ENCODE results near the gene CYS1. TPM values are rescaled to one million over a fixed set of nuclear protein-coding genes. Genes with fewer than 3 reads are reported as not detected.
A peak's percentile ranks its signal among the peaks of the same experiment; 100 is the strongest.

CYS1 gene
- polyA plus RNA-seq, 2 of the 4 experiments (the other 2 are of a cell fraction) = 0.68 to 1.1 TPM

DNA sequence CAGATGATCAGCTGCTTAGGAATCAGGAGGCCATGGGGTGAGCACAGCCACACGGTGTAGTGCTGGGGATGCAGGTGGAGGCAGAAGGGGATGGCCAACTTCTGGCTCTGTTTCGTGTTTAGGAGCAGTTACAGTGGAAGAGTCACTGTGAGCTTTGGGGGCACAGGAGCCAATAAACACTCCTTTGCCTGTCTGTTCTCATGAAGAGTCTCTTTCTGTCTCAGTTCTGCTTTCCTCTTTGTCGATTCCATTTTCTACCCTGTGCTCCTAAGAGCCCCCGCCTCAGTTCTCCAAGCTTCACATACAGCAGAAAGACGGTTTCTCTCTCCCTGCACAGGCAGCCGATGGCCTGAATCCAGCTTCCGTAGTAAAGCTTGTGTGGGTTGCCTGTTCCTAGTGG lies 21.3 kb upstream of the CYS1 start:
- POLR2A ChIA-PET = no interaction called here
- Histone ChIP-seq H3K4me2 (no peak overlapping the region), H3K9me3 (no peaks in the 10 kb centered on the region), H3K4me1 (peaks cover 11% of the 10 kb centered on the region), H3K4me3 (no peak overlapping the region), H3K27ac (no peak overlapping the region)
- DNase-seq (ENCODE audit: low read depth in 1 of 2, low spot score in 1 of 2) (no peak), ATAC-seq (no peak), FAIRE-seq (no peak)
- TF ChIP-seq HOXB5 (CRISPR knock-in tag; IDR thresholded peaks at IDR 0.05) (no peak), FOSB (CRISPR knock-in tag; IDR thresholded peaks at IDR 0.05) (no peak), ZNF302 (CRISPR knock-in tag; IDR thresholded peaks at IDR 0.05) (no peak), KDM5A (IDR thresholded peaks at IDR 0.05) (no peak)
- TF ChIP-seq, protein P1, sequence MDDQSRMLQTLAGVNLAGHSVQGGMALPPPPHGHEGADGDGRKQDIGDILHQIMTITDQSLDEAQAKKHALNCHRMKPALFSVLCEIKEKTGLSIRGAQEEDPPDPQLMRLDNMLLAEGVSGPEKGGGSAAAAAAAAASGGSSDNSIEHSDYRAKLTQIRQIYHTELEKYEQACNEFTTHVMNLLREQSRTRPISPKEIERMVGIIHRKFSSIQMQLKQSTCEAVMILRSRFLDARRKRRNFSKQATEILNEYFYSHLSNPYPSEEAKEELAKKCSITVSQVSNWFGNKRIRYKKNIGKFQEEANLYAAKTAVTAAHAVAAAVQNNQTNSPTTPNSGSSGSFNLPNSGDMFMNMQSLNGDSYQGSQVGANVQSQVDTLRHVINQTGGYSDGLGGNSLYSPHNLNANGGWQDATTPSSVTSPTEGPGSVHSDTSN (IDR thresholded peaks at IDR 0.05) = no peak
- CTCF ChIA-PET = interaction anchor here (0.9 to 2.2 kb wide), 6 partner anchors 15 to 334 kb away, joined by 3 to 13 read pairs (median 4); no protein-coding TSS in a partner anchor
- WGBS (ENCODE audit: missing lambda C conversion rate) = 74% methylated on average over 7 of the region's 7 CpGs

DNA sequence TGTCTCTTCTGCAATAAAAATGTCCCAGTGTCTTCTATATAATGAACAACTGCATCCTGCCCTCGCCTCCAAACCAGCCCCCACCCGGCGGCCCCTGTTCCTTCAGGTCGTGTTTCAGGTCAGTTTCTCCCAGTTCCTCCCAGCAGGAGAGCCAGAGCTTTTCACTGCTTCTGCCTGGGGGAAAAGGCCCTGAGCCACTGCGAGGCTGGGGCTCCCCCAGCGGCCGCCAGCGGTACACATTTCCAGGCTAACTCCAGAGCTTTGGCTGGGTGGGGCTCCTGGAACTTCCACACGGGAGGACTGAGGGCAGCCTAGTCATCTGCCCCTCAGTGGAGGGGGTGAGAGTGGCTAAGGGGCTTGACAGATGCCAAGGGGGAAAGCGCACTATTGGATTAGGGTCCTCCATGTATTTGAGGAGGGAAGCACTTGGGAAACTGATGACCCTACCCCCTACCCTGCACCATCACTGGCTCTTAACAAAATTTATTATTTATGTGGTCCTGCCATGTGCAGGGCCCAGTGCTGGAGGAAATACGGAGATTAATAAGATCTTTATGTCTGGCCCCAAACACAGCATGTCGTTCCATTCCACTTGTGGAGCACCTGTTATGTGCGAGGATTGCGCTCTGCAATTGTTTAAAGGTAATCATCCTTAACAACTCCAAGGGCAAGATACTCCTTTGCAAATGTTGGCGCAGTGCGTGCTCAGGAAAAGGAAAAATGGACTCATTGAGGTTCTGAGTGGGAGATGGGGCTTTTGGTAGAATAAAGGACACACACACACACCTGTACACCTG lies 17.3 kb upstream of the CYS1 start:
- ATAC-seq = peak; percentile 97 to 99
- FAIRE-seq = no peak
- Histone ChIP-seq H3K4me1 (peaks cover 5% of the 10 kb centered on the region), H3K4me2 (peak overlapping the region; percentile 25), H3K27ac (no peak overlapping the region), H3K4me3 (no peak overlapping the region), H3K9me3 (no peaks in the 10 kb centered on the region)
- POLR2A ChIA-PET = interaction anchor here (1.1 to 1.4 kb wide), 3 partner anchors 18 to 25 kb away, joined by 3 to 4 read pairs (median 3); partner anchors contain the start of gene CYS1
- no peak for TF ChIP-seq CBX2 (IDR thresholded peaks at IDR 0.05; ENCODE audit: borderline replicate concordance, low read depth)
- TF ChIP-seq TP53 (CRISPR knock-in tag; IDR thresholded peaks at IDR 0.05) = no peak
- TF ChIP-seq, protein P2, sequence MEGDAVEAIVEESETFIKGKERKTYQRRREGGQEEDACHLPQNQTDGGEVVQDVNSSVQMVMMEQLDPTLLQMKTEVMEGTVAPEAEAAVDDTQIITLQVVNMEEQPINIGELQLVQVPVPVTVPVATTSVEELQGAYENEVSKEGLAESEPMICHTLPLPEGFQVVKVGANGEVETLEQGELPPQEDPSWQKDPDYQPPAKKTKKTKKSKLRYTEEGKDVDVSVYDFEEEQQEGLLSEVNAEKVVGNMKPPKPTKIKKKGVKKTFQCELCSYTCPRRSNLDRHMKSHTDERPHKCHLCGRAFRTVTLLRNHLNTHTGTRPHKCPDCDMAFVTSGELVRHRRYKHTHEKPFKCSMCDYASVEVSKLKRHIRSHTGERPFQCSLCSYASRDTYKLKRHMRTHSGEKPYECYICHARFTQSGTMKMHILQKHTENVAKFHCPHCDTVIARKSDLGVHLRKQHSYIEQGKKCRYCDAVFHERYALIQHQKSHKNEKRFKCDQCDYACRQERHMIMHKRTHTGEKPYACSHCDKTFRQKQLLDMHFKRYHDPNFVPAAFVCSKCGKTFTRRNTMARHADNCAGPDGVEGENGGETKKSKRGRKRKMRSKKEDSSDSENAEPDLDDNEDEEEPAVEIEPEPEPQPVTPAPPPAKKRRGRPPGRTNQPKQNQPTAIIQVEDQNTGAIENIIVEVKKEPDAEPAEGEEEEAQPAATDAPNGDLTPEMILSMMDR (IDR thresholded peaks at IDR 0.05) = peak; percentile 88
- peak; percentile 55 for TF ChIP-seq SMC3 (IDR thresholded peaks at IDR 0.05)
- peak; percentile 81 to 86 for TF ChIP-seq RAD21 (conservative IDR thresholded peaks at IDR 0.05 in 1 of 2, IDR thresholded peaks at IDR 0.05 in 1 of 2)
- peak; percentile 70 to 97 for DNase-seq (ENCODE audit: low read depth in 1 of 2, low spot score in 1 of 2)
- CTCF ChIA-PET = interaction anchor here (0.6 to 19.0 kb wide), 42 partner anchors 9 to 936 kb away, joined by 3 to 612 read pairs (median 4); partner anchors contain the start of genes CYS1, ODC1, RRM2 and TAF1B
- WGBS (ENCODE audit: missing lambda C conversion rate) = 29% methylated on average over 16 of the region's 16 CpGs

DNA sequence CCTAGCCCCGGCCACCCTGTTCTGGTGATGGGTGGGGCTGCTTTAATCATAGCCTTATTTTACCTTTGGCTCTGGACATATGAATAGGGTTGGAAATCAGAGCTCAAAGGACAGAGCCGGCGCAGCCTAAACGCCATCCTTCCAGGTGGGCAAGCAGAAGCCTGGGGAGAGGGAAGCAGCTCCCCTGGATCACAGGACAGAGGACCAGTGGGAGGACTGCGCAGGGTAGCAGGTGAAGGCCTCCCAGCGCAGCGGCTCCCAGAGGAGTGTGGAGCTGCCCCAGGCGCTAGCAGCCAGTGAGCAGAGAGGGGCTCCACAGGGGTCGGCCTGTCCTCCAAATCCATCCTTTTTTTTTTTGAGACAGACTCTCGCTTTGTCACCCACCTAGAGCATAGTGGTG lies 16.4 kb upstream of the CYS1 start:
- FAIRE-seq (no peak), ATAC-seq (peak in 1 of 2 experiments; percentile 5; a peak in 2 of 6 replicates), DNase-seq (ENCODE audit: low read depth in 1 of 2, low spot score in 1 of 2) (no peak)
- H3K27ac ChIP-seq = no peak overlapping the region
- WGBS (ENCODE audit: missing lambda C conversion rate) = 91% methylated on average over 10 of the region's 10 CpGs
- ChIA-PET CTCF (interaction anchor here (0.6 to 19.0 kb wide), 43 partner anchors 10 to 571 kb away, joined by 3 to 612 read pairs (median 4); partner anchors contain the start of genes CYS1, ODC1, RRM2 and TAF1B), POLR2A (interaction anchor here (1.1 to 1.2 kb wide), 2 partner anchors 17 to 24 kb away, joined by 3 to 4 read pairs; partner anchors contain the start of gene CYS1)
- H3K9me3 ChIP-seq = no peaks in the 10 kb centered on the region
- H3K4me1 ChIP-seq = peaks cover 5% of the 10 kb centered on the region
- H3K4me3 ChIP-seq = no peak overlapping the region
- TF ChIP-seq NFE2L2 (conservative IDR thresholded peaks at IDR 0.05; ENCODE audit: low read length) (no peak), CHD4 (IDR thresholded peaks at IDR 0.05; ENCODE audit: borderline replicate concordance) (no peak), RCOR1 (IDR thresholded peaks at IDR 0.05; ENCODE audit: low read depth, low read length) (no peak), HEYL (CRISPR knock-in tag; IDR thresholded peaks at IDR 0.05) (no peak), CBX2 (IDR thresholded peaks at IDR 0.05; ENCODE audit: borderline replicate concordance, low read depth) (no peak), ZNF302 (CRISPR knock-in tag; IDR thresholded peaks at IDR 0.05) (no peak), EHMT2 (IDR thresholded peaks at IDR 0.05; ENCODE audit: low read depth) (no peak)
- TF ChIP-seq, protein P3, sequence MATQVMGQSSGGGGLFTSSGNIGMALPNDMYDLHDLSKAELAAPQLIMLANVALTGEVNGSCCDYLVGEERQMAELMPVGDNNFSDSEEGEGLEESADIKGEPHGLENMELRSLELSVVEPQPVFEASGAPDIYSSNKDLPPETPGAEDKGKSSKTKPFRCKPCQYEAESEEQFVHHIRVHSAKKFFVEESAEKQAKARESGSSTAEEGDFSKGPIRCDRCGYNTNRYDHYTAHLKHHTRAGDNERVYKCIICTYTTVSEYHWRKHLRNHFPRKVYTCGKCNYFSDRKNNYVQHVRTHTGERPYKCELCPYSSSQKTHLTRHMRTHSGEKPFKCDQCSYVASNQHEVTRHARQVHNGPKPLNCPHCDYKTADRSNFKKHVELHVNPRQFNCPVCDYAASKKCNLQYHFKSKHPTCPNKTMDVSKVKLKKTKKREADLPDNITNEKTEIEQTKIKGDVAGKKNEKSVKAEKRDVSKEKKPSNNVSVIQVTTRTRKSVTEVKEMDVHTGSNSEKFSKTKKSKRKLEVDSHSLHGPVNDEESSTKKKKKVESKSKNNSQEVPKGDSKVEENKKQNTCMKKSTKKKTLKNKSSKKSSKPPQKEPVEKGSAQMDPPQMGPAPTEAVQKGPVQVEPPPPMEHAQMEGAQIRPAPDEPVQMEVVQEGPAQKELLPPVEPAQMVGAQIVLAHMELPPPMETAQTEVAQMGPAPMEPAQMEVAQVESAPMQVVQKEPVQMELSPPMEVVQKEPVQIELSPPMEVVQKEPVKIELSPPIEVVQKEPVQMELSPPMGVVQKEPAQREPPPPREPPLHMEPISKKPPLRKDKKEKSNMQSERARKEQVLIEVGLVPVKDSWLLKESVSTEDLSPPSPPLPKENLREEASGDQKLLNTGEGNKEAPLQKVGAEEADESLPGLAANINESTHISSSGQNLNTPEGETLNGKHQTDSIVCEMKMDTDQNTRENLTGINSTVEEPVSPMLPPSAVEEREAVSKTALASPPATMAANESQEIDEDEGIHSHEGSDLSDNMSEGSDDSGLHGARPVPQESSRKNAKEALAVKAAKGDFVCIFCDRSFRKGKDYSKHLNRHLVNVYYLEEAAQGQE (IDR thresholded peaks at IDR 0.05) = no peak
- TF ChIP-seq, protein P2 (IDR thresholded peaks at IDR 0.05) = no peak
- TF ChIP-seq, protein P4, sequence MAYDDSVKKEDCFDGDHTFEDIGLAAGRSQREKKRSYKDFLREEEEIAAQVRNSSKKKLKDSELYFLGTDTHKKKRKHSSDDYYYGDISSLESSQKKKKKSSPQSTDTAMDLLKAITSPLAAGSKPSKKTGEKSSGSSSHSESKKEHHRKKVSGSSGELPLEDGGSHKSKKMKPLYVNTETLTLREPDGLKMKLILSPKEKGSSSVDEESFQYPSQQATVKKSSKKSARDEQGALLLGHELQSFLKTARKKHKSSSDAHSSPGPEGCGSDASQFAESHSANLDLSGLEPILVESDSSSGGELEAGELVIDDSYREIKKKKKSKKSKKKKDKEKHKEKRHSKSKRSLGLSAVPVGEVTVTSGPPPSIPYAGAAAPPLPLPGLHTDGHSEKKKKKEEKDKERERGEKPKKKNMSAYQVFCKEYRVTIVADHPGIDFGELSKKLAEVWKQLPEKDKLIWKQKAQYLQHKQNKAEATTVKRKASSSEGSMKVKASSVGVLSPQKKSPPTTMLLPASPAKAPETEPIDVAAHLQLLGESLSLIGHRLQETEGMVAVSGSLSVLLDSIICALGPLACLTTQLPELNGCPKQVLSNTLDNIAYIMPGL (CRISPR knock-in tag; IDR thresholded peaks at IDR 0.05; ENCODE audit: borderline replicate concordance) = no peak
- H3K4me2 ChIP-seq = no peak overlapping the region
